Activated gamma-delta T cell (primary cell): ENCODE measurements around the gene CRMP1.

Source experiments
- DNase-seq: peaks from one replicate; lab custom pipeline; 2025; lab: John Stamatoyannopoulos, UW

Gene CRMP1

GRCh38 chr4:5796976-5797375 lies 95.9 kb downstream of the CRMP1 start:
- no peak for DNase-seq

GRCh38 chr4:5795580-5795979 lies 97.3 kb downstream of the CRMP1 start:
- DNase-seq, result no peak

DNA sequence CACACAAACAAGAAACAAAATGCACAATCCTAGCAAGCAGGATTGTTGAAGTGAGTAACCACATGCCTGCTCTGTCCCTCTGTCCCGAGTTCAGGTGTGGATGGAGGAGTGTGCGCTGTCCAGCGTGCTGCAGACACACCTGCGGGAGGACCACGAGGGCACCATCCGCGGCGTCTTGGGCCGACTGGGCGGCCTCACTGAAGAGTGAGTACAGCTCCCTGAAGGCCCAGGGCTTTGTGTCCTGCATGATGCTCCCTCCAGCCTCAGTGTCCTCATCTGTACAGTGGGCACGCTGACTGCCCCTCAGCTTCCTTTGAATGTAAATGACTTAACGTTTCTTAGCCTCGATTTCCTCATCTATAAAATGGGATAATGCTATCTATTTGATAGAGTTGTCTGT lies 99.4 kb downstream of the CRMP1 start:
- DNase-seq, result no peak

- DNase-seq, result no peak
Observed at GRCh38 chr4:5791654-5792053, 101.2 kb downstream of the CRMP1 start.

DNA sequence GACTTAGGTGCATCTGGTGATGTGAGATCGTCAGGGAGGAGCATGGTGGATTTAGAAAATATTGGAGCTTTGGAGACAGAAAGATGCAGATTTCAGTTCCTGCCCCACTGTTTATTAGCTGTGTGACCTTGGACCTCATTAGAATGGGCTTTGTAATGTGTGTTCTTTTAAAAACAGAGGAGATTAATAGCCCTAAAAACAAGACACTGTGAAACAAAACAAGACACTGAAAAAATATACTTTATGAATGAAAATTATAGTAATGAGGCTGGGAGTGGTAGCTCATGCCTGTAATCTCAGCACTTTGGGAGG lies 102.4 kb downstream of the CRMP1 start:
- no peak for DNase-seq

- DNase-seq, result no peak
Observed at GRCh38 chr4:5789141-5789540, 103.7 kb downstream of the CRMP1 start.

DNA sequence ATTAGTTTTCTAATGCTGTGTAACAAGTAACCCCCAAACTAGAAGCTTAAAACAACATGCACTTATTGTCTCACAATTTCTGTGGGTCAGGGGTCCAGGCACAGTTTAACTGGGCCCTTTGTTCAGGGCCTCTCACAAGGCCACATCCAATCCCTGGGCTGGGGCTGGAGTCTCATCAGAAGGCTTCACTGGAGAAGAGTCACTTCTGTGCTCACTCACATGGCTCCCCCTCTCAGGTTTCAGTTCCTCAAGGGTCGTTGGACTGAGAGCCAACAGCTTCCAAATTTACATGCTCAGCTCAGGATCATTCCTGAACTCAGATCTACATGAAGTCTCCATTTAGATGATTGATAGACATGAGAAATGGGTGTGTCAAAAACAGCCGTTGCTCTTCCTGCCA lies 104.7 kb downstream of the CRMP1 start:
- no peak for DNase-seq

DNA sequence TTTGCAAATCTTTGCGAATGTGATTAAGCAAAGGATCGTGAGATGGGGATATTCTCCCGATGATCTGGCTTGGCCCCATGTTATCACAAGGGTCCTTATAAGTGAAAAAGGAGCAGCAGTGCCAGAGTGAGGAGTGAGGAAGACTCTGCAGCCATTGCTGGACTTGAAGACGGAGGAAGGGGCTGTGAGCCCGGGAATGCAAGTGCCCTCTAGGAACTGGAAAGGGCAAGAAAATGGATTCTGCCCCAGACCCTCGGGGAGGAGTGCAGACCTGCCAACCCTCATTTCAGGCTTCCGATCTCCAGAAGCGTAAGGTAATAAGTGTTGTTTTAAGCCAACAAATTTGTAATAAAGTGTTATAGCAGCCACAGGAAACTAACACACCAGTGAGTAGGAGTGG lies 105.6 kb downstream of the CRMP1 start:
- no peak for DNase-seq

DNA sequence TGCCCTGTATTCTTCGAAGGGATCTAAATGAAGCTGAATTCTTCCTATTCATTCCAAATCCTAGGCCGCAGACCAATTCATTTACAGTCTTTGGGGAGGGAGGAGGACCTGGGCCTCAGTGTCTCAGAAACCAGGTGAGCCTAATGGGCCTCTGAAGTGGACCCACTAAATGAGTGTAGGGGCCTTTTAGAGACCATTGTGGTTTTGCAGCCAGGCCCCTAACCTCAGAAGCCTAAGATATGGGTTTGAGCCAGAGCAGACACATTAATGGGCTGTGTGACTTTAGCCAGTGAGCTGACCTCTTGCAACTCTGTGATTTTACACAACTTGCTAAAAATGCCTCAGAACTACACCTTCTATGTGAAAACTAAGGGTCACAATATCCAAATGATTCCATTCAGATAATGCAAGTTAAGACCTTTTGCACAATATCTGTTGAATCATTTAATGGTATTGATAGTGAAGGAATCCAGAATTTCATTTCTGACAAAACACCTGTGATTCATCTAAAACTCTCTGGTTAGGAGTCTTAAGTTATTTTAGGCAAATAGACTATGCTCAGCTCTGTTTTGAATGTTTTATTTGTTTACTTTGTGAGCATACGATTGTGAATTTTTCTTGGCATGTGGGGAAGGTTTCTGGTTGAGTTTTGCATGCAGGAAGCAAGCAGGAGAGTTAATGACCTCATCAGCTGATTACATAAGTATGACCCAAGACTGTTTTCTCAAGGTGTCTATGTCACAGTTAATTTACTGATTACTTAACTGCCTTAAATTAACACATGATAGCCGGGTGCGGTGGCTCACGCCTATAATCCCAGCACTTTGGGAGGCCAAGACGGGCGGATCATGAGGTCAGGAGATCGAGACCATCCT lies 106.8 kb downstream of the CRMP1 start:
- no peak for DNase-seq

GRCh38 chr4:5784960-5785611 lies 107.8 kb downstream of the CRMP1 start:
- no peak for DNase-seq

GRCh38 chr4:5784021-5784420 lies 108.9 kb downstream of the CRMP1 start:
- no peak for DNase-seq

- DNase-seq, result no peak
Observed at GRCh38 chr4:5783486-5783885, 109.4 kb downstream of the CRMP1 start.

DNA sequence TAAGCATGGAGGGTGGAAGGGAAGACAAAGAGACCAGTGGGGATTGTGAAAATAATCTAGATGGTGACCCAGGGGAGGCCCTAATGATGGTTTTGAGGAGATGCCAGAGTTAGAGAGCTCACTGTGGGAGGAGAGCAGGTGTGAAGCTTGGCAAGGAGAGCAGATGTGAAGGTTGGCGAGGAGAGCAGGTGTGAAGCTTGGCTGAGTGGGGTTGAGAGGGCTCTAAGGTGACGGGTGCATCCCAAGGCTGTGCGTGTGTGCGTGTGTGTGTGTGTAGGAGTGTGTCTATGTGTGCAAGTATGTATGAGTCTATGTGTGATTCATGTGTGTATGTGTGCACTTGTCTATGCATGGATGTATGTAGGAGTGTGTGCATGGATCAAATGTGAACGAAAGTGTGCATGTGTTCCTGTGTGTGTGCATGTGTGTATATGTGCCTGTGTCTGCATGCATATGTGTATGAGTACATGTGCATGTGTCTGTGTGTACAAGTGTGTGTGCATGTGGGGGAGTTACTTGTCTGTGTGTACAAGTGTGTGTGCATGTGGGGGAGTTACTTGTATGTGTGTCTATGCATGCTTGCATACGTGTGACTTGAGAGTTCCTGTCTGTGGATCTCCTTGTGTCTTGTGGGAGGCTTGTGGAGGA lies 109.9 kb downstream of the CRMP1 start:
- DNase-seq, result no peak

- DNase-seq, result no peak
Observed at GRCh38 chr4:5781691-5782090, 111.2 kb downstream of the CRMP1 start.

DNA sequence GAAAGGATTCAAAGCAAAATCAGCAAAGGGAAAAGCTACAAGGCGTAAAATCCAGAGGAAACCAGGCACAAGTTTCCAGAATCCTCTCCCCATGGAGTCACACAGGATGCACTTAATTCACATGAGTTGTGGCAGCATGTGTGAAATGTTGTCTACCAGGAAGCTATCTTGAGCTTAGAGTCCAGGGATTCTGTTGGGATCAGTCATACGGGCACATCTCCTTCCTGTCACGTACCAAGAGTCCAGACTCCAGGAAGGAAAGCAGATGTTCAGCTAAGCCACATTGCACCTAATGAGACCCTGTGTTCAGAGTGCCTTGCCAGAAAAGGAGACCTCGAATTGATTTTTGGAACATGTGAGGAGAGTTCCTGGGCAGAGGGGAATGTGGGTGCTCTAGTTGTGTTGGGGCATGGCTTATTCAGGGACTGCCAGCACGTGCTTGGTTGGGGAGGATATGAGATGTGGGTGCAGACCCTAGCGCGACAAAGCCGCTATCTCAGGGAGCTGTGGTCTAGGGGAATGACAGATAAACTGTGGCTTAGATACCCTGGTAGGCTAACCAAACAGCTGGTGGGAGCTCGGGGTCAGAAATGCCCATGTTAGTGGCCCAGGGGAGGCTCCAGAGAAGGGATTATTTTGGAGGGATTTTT lies 111.9 kb downstream of the CRMP1 start:
- DNase-seq, result no peak

- DNase-seq, result no peak
Observed at GRCh38 chr4:5776510-5776909, 116.4 kb downstream of the CRMP1 start.

GRCh38 chr4:5774416-5775036 lies 118.4 kb downstream of the CRMP1 start:
- no peak for DNase-seq

DNA sequence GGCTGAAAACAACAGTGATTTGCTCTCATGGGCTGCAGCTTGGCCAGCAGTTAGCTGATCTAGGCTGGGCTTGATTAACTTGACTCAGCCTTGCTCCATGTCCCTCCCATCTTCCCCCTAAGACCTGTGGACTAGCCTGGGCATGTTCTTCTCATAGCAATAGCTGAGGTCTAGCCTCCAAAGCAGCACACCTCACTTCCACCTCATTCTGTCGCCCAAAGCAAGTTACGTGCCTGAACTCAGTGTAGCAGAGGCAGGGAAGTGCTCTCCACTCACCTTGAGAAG lies 119.7 kb downstream of the CRMP1 start:
- DNase-seq, result no peak

DNA sequence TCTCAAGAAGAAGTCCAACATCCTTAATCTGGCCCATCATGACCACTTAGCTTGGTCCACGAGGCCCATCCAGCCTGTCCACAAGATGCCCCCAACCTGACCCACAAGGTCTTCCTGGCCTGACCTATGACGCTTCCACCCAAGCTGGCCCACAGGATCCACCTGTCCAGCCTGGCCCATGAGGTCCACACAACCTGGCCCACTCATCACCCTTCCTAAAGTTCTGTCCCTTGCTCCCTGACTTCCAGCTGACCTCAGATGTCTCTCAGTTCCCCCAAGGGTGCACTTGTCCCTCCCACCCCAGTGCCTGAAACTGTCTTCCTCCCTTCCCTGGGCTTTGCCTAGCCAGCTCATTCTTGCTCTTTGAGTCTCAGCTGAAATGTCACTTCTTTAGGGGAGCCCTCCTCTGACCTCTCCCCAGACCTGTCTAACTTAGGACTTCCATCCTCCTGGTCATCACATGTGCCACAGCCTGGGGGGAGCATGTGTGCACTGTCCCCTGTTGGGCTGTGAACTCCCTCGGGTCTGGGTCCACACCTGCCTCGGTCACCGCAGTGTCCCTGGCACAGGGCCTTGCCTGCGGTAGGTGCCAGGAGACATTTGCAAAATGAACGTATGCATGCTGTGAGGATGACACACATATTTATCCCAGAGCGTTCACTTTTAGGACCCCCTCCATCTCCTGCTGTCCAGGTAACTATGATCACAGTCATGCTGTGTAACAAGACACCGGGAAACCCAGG lies 120.2 kb downstream of the CRMP1 start:
- no peak for DNase-seq
